DMS 273 (cell line): ENCODE measurements around the gene PUM1.
"Not testable (repeated sequence)": the region's sequence is repeated elsewhere in the genome, so short reads cannot be mapped to it uniquely, and the experiment has no call there.

Experiments used
- DNase-seq: peaks from one replicate; lab custom pipeline; 2025; ENCODE audit not compliant: unreplicated experiment; lab: John Stamatoyannopoulos, UW

Gene PUM1, protein sequence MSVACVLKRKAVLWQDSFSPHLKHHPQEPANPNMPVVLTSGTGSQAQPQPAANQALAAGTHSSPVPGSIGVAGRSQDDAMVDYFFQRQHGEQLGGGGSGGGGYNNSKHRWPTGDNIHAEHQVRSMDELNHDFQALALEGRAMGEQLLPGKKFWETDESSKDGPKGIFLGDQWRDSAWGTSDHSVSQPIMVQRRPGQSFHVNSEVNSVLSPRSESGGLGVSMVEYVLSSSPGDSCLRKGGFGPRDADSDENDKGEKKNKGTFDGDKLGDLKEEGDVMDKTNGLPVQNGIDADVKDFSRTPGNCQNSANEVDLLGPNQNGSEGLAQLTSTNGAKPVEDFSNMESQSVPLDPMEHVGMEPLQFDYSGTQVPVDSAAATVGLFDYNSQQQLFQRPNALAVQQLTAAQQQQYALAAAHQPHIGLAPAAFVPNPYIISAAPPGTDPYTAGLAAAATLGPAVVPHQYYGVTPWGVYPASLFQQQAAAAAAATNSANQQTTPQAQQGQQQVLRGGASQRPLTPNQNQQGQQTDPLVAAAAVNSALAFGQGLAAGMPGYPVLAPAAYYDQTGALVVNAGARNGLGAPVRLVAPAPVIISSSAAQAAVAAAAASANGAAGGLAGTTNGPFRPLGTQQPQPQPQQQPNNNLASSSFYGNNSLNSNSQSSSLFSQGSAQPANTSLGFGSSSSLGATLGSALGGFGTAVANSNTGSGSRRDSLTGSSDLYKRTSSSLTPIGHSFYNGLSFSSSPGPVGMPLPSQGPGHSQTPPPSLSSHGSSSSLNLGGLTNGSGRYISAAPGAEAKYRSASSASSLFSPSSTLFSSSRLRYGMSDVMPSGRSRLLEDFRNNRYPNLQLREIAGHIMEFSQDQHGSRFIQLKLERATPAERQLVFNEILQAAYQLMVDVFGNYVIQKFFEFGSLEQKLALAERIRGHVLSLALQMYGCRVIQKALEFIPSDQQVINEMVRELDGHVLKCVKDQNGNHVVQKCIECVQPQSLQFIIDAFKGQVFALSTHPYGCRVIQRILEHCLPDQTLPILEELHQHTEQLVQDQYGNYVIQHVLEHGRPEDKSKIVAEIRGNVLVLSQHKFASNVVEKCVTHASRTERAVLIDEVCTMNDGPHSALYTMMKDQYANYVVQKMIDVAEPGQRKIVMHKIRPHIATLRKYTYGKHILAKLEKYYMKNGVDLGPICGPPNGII

DNA sequence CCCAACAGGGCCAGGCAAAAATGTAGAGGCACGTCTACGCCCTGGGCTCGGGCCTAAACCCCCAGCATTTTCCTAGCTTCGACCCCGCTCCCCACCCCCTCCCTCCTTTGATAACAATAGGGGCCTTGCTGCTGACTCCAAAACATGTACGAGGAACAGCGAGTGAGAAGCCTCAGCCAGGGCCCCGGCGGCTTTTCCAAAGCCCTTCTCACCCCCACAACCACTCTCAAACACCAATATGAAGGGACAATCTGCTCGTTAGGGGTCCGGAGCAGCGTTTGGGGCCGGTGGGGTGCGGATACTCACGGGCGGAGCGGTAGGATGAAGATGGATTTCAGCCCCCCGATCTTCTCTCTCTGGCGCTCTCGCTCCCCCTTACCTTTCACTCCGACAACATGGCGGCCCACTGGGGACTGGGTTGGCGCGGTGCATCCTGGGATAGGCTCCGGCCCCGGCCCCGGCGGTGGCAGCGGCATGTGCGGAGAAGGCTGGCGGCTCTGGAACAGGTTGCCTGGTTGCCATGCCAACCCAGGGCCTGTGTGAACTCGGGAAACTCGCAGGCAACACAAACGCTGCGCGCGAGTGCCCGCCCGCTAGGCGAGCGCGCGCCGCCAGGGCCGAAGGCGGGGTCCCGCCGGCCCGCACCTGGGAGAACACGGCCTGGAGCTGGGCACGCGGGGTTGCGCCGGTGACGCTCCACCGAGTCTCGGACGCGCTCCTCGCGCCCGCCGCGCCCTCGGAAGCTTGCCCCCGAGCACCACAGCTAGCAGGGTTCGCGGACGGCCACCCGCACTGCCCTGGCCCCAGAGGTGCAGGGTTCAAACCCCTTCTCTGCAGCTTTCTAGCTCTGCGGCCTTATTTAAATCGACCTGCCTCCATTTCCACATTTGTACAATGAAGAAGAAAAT is at the start of gene PUM1:
Gene PUM1 (minus strand): TSS at position 408 of the 908 bp plus-strand sequence. CDS start 6,151 bp downstream, outside the sequence.
- DNase-seq: peak; percentile 100

DNA sequence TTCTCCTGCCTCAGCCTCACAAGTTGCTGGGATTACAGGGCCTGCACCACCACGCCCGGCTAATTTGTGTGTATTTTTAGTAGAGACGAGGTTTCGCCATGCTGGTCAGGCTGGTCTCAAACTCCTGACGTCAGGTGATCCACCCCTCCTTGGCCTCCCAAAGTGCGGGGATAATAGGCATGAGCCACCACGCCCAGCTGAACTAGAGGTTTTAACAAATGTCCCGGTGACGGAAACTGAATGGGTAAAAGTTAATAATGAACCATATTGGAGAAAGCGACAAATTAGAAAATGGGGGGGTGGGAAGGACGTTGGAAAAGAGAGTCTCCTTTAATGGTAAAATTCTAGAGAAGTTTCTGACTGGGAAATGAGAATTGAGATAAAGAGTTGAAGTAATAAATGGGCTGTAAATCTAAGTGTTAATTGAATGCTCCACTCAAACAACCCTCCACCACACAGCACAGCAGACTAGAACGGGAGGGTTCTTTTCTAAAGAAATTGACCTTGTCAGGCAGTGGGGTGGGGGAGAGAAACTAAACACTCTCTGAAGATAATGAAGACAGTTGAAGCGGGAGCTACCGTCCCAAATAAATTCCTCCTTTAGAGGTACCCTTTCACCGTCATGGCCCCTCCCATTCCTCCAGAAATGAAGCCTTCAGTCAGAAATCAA is 46.9 kb upstream of the PUM1 start:
- no peak for DNase-seq

DNA sequence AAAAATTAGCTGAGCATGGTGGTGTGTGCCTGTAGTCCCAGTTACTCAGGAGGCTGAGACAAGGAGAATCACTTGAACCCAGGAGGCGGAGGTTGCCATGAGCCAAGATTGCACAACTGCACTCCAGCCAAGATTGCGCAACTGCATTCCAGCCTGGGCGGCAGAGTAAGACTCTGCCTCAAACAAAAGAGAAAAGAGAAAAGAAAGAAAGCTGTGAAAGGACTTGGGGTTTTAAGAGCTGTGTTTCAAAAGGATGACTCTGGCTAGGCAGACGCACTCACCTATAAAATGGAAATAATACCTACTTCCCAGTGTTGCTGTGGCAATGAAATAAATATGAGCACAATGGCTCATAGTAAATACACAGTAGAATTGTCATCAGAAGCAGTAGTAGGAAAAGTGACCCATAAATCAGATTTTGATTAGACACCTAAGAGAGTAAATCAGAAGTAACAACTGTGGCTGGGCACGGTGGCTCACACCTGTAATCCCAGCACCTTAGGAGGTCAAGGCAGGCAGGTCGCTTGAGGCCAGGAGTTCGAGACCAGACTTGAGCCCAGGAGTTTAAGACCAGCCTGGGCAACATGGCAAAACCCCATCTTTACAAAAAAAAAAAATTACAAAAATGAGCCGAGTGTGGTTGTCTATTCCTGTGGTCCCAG is 45.9 kb upstream of the PUM1 start:
- no peak for DNase-seq

DNA sequence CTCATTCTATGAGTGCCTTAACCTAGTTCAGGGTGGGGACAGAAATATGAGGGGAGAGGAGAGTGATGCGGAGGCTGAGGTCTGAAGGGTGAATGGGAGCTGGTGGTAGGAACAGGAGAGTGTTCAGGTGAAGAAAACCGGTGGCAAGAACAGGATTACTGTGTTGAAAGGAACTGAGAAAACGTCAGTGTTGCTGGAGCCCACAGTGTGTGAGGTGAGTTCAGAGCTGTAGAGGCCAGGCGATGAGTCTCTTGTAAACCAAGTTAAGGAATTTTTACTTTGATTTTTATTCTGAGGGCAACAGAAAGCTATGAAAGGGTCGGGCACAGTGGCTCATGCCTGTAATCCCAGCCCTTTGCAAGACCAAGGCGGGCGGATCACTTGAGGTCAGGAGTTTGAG is 45.3 kb upstream of the PUM1 start:
- no peak for DNase-seq

DNA sequence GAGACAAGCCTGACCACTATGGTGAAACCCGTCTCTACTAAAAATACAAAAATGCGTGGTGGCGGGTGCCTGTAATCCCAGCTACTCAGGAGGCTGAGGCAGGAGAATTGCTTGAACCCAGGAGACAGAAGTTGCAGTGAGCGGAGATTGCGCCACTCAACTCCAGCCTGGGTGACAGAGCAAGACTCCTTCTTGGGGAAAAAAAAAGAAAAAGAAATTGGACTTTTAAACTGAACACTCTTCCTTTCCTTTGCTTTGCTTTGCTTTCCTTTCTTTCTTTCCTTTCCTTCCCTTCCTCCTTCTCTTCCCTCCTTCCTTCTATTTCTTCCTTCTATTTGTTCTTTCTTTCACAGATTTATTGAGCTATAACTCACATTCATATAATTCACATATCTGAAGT is 43.3 kb upstream of the PUM1 start:
- no peak for DNase-seq

DNA sequence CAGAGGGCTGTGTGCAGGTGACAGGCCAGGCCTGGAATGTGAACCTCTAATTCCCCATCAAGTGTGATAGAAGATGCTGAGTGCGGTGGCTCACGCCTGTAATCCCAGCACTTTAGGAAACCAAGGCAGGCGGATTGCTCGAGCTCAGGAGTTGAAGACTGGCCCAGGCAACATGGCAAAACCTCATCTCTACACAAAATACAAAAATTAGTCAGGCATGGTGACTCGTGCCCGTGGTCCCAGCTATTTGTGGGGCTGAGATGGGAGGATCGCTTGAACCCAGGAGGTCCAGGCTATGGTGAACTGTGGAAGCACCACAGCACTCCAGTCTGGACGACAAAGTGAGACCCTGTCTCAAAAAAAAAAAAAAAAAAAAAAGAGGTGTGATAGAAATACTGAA is 40.1 kb upstream of the PUM1 start:
- no peak for DNase-seq

DNA sequence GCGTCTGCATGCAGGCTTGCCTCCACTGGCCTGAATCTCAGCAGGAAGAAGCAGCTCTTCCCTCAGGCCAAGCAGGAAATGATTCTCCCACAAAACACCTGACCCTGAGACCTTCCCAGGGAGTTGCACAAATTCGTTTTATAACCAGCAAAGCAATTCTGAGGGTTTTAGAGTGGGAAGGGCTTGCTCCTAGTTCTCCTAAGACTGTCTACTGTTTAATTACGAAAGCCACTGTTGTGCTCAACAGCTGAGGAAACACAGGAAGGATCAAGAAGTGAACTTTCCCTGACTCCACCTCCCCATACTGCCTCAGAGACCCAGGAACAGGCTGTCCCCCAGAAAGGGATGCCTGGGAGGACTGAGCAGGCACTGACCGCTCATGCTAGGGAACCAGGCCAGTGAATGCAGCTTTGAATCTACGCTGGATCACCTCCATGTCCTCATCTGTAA is 37.0 kb upstream of the PUM1 start:
- no peak for DNase-seq

DNA sequence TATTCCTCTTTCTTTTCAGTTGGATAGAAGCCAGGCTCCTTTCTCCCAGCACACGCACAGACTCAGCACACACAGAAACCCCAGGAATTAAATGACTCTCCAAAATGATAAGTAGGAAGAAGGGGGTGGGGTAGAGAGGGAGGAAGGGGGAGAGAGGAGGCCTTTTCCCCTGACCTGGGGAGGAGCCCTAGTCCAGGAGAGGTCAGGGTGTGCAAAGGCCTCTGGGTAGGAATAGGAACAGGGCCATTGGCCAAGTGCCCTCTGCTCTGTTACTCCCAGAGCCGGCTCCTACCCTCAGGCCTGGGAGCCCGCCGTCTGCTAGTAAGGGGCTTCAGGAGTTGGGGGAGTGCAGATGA is 35.6 kb upstream of the PUM1 start:
- no peak for DNase-seq

DNA sequence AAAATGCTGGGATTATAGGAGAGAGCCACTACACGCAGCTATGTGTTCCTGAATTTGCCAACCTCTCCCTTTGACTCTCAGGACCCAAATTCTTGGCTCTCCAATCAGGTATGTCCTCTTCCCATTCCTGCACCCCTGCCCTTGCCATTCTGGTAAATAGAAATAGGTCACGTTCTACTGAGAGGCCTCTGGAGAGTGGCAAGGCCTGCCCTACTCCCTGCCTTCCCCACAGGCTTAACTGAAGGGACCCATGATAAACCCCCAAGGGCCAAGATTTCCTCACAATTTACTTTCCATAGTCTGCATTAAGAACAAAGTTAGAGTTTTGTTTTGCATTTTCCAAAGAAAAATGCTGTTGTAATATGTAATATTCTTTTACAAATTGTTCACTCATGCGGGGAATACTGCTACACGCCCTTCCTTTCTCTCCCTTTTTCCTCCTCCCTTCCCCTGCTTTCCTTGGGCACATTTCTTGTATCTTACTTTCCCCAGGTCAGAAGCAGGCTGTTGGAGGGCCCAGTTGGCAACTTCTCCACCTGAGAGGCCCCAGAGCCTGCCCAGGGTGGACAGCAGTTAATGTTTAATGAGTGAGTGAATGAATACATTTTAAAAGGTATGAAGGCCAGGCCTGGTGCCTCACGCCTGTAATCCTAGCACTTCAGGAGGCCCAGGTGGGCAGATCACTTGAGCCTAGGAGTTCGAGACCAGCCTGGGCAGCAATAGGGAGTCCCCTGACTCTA is 33.9 kb upstream of the PUM1 start:
- DNase-seq: no peak

DNA sequence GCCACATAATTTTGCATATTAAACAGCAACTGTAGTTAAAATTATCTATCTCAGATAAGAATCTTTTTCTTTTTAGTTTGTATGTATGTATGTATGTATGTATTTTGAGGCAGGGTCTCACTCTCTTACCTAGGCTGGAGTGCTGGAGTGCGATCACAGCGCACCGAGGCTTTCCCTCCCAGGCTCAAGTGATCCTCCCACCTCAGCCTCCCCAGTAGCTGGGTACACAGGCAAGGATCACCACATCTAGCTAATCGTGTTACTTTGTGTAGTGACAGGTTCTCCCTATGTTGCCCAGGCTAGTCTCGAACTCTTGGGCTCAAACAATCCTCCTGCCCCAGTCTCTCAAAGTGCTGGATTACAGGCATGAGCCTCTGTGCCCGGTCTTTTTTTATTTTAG is 30.5 kb upstream of the PUM1 start:
- DNase-seq: no peak

DNA sequence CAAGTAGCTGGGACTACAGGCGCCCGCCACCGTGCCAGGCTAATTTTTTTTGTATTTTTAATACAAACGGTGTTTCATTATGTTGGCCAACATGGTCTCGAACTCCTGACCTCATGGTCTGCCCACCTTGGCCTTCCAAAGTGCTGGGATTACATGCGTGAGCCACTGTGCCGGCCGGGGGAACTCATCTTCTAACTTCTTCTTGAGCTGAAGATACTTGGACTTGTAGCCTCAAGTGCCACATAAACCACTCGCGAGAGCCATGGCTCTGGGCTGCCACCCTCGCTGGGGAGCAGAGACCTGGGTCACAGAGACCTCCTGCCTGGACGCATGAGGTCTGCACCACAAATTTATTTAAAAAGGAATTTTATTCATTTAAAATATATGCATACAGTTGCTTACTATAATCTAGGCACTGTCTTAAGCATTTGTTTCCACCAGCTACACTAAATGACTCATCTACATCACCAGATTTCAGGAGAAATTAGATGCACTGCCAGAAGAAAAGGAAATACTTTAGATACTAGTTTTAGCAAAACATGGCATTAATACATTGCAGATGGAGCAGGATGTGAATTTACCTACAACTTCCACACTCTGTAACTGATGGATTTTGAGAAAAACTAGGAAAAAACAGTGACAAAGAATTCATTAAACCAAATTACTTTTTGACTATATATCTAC is 29.9 kb upstream of the PUM1 start:
- DNase-seq: no peak

DNA sequence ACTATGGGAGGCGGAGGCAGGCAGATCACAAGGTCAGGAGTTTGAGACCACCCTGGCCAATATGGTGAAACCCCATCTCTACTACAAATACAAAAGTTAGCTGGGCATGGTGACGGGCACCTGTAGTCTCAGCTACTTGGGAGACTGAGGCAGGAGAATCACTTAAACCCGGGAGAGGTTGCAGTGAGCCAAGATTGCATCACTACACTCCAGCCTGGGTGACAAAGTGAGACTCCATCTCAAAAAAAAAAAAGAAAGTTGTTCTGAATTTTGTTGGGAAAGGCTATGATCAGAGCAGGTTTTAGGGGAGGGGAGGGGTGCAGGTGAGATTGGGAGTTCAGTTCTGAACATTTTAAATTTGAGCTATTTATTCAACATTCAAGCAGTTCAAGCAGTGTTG is 22.6 kb upstream of the PUM1 start:
- not testable (repeated sequence) for DNase-seq

DNA sequence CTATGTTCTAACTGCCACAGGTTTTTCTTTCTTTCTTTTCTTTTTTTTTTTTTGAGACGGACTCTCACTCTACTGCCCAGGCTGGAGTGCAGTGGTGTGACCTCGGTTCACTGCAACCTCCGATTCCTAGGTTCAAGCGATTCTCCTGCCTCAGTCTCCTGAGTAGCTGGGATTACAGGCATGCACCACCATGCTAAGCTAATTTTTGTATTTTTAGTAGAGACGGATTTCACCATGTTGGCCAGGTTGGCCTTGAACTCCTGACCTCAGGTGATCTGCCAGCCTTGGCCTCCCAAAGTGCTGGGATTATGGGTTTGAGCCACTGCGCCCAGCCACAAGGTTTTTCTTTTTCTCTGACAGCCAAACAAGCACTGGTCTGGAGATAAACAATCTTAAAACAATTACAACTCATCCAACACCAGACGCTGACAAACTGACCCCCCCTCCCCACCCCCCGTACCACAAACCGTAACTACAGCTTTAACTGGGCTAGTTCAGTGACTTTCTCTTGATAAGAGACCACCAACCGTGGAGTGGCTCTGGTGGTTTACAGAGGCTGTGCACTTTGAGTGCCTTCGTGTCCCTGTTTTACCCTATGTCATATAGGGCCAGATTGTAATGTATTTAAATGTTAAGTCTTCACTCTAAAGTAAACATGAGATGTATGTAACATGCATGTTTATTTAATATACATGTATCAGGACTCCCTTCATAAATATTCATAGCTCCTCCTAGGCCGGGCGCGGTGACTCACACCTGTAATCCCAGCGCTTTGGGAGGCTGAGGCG is 19.5 kb upstream of the PUM1 start:
- DNase-seq: no peak

DNA sequence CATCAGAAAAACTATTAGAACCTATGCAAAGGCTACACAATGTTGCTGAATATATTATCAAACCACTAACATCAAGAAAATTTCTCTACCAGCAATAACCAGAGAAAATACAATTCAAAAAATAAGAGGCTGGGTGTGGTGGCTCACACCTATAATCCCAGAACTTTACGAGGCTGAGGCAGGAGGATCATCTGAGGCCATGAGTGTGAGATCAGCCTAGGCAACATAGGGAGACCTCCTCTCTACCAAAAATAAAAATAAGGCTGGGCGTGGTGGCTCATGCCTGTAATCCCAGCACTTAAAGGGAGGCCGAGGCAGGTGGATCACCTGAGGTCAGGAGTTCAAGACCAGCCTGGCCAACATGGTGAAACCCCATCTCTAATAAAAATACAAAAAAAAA is 16.9 kb upstream of the PUM1 start:
- DNase-seq: no peak

DNA sequence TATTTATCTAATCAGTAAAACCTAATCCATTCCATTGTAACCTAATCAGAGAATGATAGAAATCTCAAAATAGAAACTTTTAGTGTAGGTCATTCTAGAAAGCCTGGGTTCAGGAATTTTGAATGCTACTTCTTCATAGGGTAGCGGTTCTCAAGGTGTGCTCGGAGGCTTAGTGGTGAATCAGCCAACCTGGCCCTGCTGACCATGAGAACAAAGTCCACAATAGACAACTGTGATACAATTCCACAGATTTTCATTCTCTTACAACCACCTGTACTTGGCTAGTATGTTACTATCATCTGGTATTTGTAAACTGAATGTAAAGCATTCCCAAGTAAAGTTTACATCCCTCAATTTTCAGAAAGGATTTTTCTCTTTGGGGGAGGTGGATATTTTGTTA is 7.5 kb upstream of the PUM1 start:
- no peak for DNase-seq

DNA sequence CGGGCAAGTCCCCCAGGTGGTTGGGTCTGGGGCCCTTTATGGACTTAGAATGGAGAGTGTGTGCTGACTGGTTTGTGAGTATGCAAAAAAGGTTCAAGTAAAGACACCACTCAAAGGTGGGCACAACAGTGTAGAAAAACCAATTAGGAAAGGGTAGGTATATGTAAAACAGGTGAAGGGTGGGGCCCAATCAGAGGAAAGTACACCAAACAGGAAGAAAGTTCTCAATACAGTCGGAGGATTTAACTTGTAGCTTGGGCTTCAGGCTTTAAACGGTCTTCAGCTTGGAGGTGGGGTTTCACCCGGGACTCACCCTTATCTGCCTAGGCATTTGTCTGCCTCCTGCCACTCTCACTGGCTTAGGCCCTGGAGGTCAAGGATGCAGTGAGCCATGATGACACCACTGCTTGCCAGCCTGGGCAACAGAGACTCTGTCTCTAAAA is 6.8 kb upstream of the PUM1 start:
- DNase-seq: no peak

DNA sequence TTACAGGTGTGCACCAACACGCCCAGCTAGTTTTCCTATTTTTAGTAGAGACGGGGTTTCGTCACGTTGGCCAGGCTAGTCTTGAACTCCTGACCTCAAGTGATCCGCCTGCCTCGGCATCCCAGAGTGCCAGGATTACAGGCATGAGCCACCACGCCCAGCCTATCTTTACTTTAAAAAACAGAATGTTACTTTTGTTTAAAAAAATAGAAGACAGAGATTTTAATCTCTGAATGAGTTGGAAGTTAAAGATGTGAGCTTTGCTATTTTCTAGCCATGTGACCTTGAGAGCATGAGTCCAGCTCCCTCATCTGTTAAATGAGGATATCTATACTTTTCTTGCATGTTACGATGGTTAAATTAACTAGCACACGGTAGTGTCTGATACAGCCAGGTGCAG is 3.9 kb upstream of the PUM1 start:
- DNase-seq: no peak
